Fibroblast of pulmonary artery (primary cell): ENCODE results near the gene CDYL2.

Experiments used
- DNase-seq: peaks from one replicate; pipeline ENCODE4 v3.0.0-alpha.2; 2010; ENCODE audit warnings: low read depth
- H3K4me3 ChIP-seq: replicated peaks from 2 replicates; pipeline ENCODE4 v1.5.1; 2011; ENCODE audit warnings: low read depth, mild to moderate bottlenecking, control low read depth, low read length, moderate library complexity
- CTCF ChIP-seq: IDR thresholded peaks from 2 replicates; pipeline ENCODE4 v1.5.1; 2011; ENCODE audit warnings: mild to moderate bottlenecking, control low read depth, low read length, inconsistent platforms; ENCODE audit errors: missing control alignments

CDYL2 gene

GRCh38 chr16:80670170-80670865, 134.1 kb downstream of the CDYL2 start:
- TF ChIP-seq CTCF: no peak
- DNase-seq: no peak
- no peak overlapping the region for H3K4me3 ChIP-seq

GRCh38 chr16:80669673-80670072, 134.7 kb downstream of the CDYL2 start:
- H3K4me3 ChIP-seq: no peak overlapping the region
- DNase-seq: no peak
- no peak for TF ChIP-seq CTCF

GRCh38 chr16:80667925-80668324, 136.5 kb downstream of the CDYL2 start:
- TF ChIP-seq CTCF: no peak
- DNase-seq: no peak

GRCh38 chr16:80667251-80667560, 137.2 kb downstream of the CDYL2 start:
- no peak overlapping the region for H3K4me3 ChIP-seq
- no peak for TF ChIP-seq CTCF
- DNase-seq: no peak

More at GRCh38 chr16:80667925-80668324, 136.5 kb downstream of the CDYL2 start:
- no peak overlapping the region for H3K4me3 ChIP-seq

- H3K4me3 ChIP-seq: no peak overlapping the region
- TF ChIP-seq CTCF: no peak
- no peak for DNase-seq
Measured at GRCh38 chr16:80666378-80667250, 137.8 kb downstream of the CDYL2 start.

- TF ChIP-seq CTCF: no peak
- DNase-seq: no peak
- H3K4me3 ChIP-seq: no peak overlapping the region
Measured at GRCh38 chr16:80665356-80665755, 139.0 kb downstream of the CDYL2 start.

GRCh38 chr16:80664786-80665185, 139.6 kb downstream of the CDYL2 start:
- DNase-seq: no peak
- no peak overlapping the region for H3K4me3 ChIP-seq
- no peak for TF ChIP-seq CTCF
